Limb (tissue), 2 donors: ENCODE measurements around the gene FCHSD2.

ENCODE experiments used
- DNase-seq, 2 donors: peaks; one replicate each; pipeline ENCODE4 v3.0.0-alpha.2; 2016; ENCODE audit errors: extremely low spot score in 2 of 2

Gene FCHSD2

GRCh38 chr11:72974487-72975205, 167.5 kb downstream of the FCHSD2 start:
- DNase-seq = no peak

GRCh38 chr11:72972496-72973128, 169.5 kb downstream of the FCHSD2 start:
- DNase-seq = no peak

GRCh38 chr11:72971192-72971967, 170.7 kb downstream of the FCHSD2 start:
- DNase-seq = no peak

- no peak for DNase-seq
Observed at GRCh38 chr11:72970557-72971118, 171.5 kb downstream of the FCHSD2 start.

GRCh38 chr11:72969894-72970335, 172.2 kb downstream of the FCHSD2 start:
- DNase-seq = no peak

- DNase-seq = no peak
Observed at GRCh38 chr11:72968390-72968789, 173.7 kb downstream of the FCHSD2 start.

DNA sequence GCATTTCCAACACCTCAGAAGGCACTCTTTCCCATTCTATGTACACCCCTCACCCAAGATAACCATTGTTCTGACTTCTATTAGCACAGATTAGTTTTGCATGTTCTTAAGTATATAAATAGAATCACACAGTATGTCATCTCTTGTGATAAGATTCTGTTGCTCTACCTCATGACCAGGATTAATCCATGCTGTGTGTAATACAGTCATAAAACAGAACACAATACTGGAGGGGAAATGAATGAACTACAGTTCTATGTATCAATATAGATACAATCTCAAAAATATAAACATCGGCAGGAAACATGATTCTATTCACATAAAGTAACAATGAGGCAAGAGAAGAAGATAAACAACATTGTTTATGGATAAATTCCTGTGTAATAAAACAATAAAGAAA, 176.4 kb downstream of the FCHSD2 start:
- no peak for DNase-seq

DNA sequence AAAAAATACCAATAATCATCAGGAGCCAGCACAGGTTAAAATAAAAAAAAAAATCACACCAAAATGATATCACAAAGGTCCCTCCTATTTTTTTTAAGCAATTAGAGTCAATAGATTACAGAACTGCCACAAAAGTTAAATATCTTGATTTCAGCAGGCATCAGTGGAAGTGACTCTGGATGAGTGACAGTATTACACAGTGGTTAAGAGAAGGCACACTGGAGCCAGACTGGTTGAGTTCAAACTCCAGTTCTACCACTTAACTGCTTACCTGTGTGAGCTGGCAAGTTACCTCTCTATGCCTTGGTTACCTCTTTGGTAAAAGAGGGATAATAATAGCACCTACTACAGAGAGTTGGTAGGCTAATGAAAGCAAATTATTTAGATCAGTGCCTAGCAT, 179.4 kb downstream of the FCHSD2 start:
- DNase-seq = no peak

GRCh38 chr11:72962084-72962483, 180.0 kb downstream of the FCHSD2 start:
- DNase-seq = no peak

- DNase-seq = no peak
Observed at GRCh38 chr11:72959998-72960731, 182.0 kb downstream of the FCHSD2 start.

DNA sequence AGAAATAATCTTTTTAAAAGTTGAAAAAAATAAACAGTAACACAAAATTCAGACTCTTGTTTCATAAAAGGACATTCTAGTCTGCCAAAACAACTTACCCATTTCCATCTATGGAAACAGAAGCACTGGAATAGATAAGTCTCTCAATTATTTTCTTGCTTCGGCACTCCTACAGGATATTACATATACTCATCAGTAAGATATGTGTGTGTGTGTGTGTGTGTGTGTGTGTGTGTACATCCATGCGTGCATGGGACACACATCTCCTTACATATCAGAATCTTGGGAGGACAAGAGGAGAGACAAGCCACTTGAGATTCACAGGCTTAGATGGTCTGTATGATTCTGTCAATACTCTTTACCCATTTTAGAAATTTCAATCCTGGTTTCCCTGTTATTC, 183.3 kb downstream of the FCHSD2 start:
- DNase-seq = no peak

- no peak for DNase-seq
Observed at GRCh38 chr11:72955466-72955865, 186.7 kb downstream of the FCHSD2 start.

GRCh38 chr11:72954860-72955259, 187.3 kb downstream of the FCHSD2 start:
- DNase-seq = no peak

- DNase-seq = no peak
Observed at GRCh38 chr11:72953637-72954036, 188.5 kb downstream of the FCHSD2 start.

- no peak for DNase-seq
Observed at GRCh38 chr11:72951888-72952287, 190.2 kb downstream of the FCHSD2 start.

- DNase-seq = no peak
Observed at GRCh38 chr11:72951193-72951592, 190.9 kb downstream of the FCHSD2 start.

DNA sequence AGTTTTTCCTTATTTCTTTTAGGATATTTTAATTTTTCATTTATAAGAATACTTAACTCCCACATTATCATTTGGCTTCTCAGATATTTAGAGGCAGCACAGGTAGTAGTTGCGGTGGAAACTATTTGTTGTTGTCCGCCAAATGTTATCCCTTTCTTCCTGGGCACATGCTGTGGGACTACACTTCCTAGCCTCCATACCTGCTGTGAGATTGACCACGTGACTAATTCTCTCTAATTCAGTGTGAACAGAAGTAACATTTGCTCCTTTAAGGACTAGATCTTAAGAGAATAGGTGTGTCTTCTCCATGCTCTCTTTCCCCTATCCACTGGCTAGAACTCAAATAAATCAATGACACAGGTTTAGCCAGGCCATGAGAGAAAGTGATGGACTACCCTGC, 191.4 kb downstream of the FCHSD2 start:
- DNase-seq = no peak

- no peak for DNase-seq
Observed at GRCh38 chr11:72947229-72947628, 194.9 kb downstream of the FCHSD2 start.

GRCh38 chr11:72943664-72944063, 198.5 kb downstream of the FCHSD2 start:
- no peak for DNase-seq

DNA sequence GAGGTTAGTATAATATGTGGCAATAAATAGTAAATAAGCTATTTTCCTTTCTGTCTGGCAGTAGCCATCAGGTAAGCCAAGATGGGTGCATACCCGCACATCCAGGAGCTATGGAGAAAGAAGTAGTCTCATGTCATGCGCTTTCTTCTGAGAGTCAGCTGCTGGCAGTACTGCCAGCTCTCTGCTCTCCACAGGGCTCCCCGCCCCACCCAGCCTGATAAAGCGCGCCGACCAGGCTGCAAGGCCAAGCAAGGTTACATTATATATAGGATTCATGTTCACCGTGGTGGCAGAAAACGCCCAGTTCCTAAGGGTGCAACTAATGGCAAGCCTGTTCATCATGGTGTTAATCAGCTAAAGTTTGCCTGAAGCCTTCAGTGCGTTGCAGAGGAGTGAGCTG, 201.7 kb downstream of the FCHSD2 start:
- DNase-seq = no peak

DNA sequence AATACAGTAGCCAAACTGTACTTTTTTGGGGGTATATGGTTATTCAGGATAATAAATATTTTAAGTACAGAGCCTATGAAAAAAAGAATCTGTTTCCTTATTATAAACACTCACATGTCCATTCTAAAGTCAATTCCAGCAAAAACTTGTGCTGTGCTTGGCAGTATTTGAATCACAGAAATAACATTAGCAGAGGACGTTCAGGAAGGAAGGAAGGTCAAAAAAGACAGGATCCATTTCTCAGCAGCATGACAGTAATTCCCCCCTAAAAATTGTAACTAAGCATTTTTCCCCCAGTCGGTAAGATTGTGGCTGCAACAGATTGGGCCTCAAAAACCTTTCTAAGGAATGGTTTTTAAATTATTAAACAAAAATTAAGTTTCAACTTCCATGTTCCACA, 203.1 kb downstream of the FCHSD2 start:
- DNase-seq = no peak
